Vagina (tissue), 2 donors: Measurements from ENCODE around the gene NPAS2. TPM values are rescaled to one million over a fixed set of nuclear protein-coding genes. Genes with fewer than 3 reads are reported as not detected.

Experiments
- DNase-seq, 2 donors: peaks; one replicate each; pipeline ENCODE4 v3.0.0-alpha.2; 2017; ENCODE audit errors: extremely low spot score in 2 of 2
- H3K27ac ChIP-seq: fragments of 200-600 bp; sonication (generic); one replicate; pipeline ENCODE4 v1.5.1; 2019
- H3K27me3 ChIP-seq: fragments of 200-600 bp; sonication (generic); one replicate; pipeline ENCODE4 v1.5.1; 2019
- H3K36me3 ChIP-seq, 2 donors: fragments of 200-600 bp; sonication (generic); one replicate each; pipeline ENCODE4 v1.5.1; 2017 to 2019
- H3K4me1 ChIP-seq: fragments of 200-600 bp; sonication (generic); one replicate; pipeline ENCODE4 v1.5.1; 2019
- H3K4me3 ChIP-seq, 2 donors: fragments of 200-600 bp; sonication (generic); 1 replicate in 1 of 2; 2 replicates in 1 of 2; pipeline ENCODE4 v1.5.1; 2016 to 2019
- H3K9me3 ChIP-seq: fragments of 200-600 bp; sonication (generic); one replicate; pipeline ENCODE4 v1.5.1; 2019
- CTCF ChIP-seq, 3 experiments: fragments of 450-650 bp in 2 of 3; fragments of 200-600 bp in 1 of 3; sonication (generic) in 1 of 3; IDR thresholded peaks; one replicate each; pipeline ENCODE4 v1.5.1; 2017 to 2019; ENCODE audit warnings: antibody characterized with exemption in 3 of 3, mild to moderate bottlenecking in 2 of 3, moderate library complexity in 2 of 3
- POLR2A ChIP-seq, 2 donors: fragments of 450-650 bp; IDR thresholded peaks; one replicate each; pipeline ENCODE4 v1.6.1; 2017; ENCODE audit warnings: antibody characterized with exemption in 2 of 2, mild to moderate bottlenecking in 2 of 2, moderate library complexity in 2 of 2
- POLR2AphosphoS5 ChIP-seq, 2 donors: sonication (generic); formaldehyde crosslinking; IDR thresholded peaks; one replicate each; pipeline ENCODE4 v1.9.0; 2017; ENCODE audit warnings: antibody characterized with exemption in 2 of 2, mild to moderate bottlenecking in 2 of 2, low read depth in 1 of 2; ENCODE audit not compliant: insufficient read depth in 1 of 2
- intact Hi-C: fragments of 100-400 bp; cut with DNase I; formaldehyde crosslinking; loops from one replicate; pipeline ENCODE4 v1.15.1; 2023
- total RNA-seq: library from RNA; depleted of rRNA; stranded (reverse); fragments of >200 nt; gene quantifications from one replicate; pipeline ENCODE4 v1.2.3, GENCODE V29; 2016

The NPAS2 gene
- total RNA-seq, 1 donor from 2014 or later: 37.6 TPM

- no peaks in the 10 kb centered on the region for H3K9me3 ChIP-seq
- DNase-seq: no peak
- no peak overlapping the region for H3K27ac ChIP-seq
- H3K27me3 ChIP-seq: no peaks in the 10 kb centered on the region
- TF ChIP-seq POLR2A (IDR thresholded peaks at IDR 0.05) (no peak), POLR2AphosphoS5 (IDR thresholded peaks at IDR 0.05; ENCODE audit: insufficient read depth in 1 of 2, low read depth in 1 of 2) (no peak), CTCF (IDR thresholded peaks at IDR 0.05) (no peak)
- H3K4me3 ChIP-seq: no peak overlapping the region
- H3K36me3 ChIP-seq: peaks cover 0 to 9% of the 10 kb centered on the region in 2 donors
- intact Hi-C loops: no loop called here
- H3K4me1 ChIP-seq: peaks cover 12% of the 10 kb centered on the region
Measured at GRCh38 chr2:101045330-101045729, 225.4 kb downstream of the NPAS2 start.

Other genes starting within 250 kb of the NPAS2 start
- 1,122 TPM for gene RPL31, start 182.2 kb downstream of the NPAS2 start, total RNA-seq